Activated CD4-positive, alpha-beta T cell treated with anti-CD3 and anti-CD28 coated beads, Interleukin-2, Interleukin-6, amounts not matched to agents 100 ng/mL and 50 ng/mL, durations not matched to agents 16 hours and 8 hours (primary cell): ENCODE data around the gene PIK3R1.
"Not testable (repeated sequence)": the region's sequence is repeated elsewhere in the genome, so short reads cannot be mapped to it uniquely, and the experiment has no call there.

Experiments used
- DNase-seq: peaks from one replicate; pipeline ENCODE4 v3.0.0-alpha.2; 2020

The PIK3R1 gene

DNA sequence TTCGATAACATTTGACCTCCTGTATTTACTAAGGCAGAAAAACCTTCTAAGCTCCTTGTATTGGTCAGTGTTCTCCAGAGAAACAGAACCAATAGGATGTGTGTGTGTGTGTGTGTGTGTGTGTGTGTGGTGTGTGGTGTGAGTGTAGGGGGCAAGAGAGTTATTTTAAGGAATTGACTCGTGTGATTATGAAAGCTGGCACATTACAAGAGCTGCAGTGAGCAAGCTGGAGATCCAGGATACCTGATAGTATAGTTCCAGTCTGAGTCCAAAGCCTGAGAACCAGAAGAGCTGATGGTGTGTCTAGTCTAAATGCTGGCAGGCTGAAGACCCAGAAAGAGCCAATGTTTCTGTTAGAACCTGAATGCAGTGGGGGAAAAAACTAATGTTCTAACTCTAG is 21.2 kb upstream of the PIK3R1 start:
- no peak for DNase-seq

DNA sequence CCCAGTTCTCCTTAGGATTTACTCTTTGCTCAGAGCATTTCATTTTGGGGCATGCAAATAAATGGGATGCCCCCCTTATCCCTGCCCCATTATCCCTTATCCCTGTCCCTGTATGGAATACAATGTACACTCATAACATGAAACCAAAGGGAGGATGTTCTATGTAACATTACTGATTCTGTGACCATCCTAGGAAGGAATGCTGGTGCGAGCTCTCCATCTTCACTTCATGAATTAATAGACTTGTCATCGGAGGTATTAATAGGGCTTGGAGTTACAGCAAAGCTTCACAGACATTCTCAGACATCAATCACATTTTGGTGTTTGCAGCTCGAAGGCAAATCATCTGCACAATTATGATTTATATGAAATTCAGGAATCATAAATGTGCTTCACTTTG is 20.4 kb upstream of the PIK3R1 start:
- DNase-seq, result no peak

DNA sequence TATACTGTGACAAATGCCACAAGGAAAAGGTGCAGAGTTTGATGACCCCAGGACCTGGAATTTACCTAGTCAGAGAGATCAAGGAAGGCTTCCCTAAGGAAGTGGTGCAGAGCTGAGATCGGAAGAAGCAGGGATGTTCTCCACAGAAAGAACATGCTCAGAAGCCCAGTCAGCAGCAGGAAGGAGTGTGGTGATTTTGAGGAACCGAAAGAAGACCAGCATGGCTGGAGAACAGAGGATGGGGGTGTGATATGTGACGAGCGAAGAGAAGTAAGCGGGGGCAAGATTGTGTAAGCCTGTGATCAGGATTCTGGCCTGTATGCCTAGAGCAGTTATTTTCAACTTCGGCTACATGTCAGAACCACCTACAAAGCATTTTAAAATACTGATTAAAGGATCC is 18.7 kb upstream of the PIK3R1 start:
- DNase-seq, result no peak

DNA sequence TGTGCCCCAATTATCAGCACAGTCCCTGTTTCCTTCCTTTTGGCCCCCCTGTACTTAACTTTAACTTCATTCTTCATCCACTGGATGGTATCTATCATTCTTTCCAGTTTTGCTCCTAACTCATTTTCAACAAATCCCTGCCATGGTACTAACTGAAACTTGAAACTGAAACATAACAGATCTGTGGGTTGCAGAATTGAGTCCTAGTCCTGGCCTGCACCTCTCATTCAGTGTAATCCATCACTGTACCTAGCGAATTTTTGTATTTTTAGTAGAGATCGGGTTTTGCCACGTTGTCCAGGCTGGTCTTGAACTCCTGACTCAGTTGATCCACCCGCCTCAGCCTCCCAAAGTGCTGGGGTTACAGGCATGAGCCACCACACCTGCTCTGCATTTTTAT is 15.3 kb upstream of the PIK3R1 start:
- peak; percentile 11 for DNase-seq

DNA sequence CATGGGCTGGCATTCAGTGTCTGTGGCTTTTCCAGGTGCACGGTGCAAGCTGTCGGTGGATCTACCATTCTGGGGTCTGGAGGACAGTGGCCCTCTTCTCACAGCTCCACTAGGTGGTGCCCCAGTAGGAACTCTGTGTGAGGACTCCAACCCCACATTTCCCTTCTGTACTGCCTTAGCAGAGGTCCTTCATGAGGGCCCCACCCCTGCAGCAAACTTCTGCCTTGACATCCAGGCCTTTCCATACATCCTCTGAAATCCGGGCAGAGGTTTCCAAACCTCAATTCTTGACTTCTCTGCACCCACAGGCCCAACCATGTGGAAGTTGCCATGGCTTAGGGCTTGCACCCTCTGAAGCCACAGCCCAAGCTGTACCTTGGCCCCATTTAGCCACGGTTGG is 4.9 kb upstream of the PIK3R1 start:
- not testable (repeated sequence) for DNase-seq

DNA sequence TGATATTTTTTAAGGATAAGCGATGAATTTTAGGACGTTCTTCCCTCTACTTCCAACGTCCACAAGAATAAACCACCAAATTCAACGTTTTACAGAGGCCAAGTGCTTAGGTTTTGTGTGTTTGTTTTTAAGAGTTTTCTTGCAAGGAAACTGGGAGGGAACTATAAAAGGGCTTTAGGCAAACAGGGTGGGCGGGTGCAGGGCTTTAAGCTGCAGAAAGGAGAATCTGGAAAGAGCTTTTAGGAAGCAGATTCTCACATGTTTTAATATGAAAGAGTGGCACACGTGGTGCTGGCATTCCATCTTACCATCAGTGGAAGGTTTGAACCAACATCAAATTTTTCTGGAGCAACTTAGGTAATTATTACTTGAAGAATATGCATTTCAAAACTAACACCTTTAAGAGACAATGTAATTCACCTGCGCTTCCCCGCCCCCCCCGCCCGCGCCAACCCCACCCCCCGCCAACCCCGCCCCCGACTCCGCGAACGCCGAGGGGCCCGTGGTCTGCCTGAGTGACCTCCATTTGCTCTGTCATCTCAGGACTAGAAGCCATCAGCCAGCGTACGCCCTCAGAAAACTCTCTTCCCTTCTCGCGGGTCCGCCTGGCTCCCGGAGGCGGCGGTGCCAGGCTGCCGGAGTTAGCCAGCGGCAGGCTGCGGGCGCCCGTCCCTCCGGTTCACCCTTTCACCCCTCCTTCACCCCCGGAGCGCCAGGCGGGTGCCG is 911 bp upstream of the PIK3R1 start:
- no peak for DNase-seq

DNA sequence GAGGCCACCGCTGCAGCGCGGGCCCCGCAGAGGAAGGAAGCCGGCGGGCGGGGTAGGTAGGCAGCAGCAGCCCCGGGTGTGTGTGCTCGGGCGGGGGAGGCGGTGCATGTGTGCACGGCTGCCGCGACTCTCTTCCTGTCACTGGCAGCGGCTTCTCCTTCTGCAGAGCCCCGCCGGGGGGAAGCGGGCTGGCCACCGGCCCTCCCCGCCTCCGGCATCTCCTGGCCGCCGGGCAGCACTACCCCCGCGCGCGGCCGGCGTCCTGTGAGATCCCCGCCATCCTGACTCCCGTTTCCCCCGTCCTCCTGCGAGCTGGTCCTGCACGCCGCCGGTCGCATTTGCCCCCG is 315 bp downstream of the PIK3R1 start:
- no peak for DNase-seq

DNA sequence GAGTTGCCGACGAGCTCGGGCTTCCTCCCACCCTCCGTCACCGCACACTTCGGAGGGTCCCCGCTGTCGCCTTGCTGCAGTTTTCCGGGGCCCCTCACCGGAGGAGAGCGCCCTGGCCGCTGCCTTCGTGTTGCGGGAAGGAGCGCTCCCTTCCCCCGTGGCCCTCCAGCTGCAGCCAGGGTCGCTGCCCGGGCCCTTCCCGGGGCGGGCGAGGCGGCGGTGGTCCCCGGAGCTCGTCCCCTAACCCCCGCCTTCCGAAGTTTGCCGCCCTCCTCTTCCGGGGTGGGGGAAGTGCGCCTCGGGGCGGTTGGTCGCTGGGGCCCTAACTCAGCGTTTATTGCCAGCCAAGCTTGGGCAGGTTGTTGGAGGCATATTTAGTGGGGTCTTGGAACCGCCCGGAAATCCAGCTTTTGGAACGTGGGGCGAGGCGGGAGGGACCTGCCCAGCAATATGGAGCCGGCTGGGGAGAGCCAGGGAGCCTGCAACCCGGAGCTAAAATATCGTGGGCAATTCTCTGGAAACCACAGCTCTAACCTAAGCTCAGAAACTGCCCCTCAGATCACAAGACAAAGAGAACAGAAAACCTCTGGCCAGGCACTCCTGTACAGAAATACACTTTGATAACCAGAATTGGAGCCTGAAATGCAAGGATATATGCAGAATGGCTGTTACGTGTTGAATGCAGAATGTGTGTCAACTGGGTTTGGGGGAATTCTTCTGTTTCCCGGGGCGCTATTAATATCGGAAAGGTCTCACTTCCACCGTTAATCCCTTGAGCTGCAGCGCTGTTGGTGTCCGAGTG is 890 bp downstream of the PIK3R1 start:
- DNase-seq, result peak; percentile 76

DNA sequence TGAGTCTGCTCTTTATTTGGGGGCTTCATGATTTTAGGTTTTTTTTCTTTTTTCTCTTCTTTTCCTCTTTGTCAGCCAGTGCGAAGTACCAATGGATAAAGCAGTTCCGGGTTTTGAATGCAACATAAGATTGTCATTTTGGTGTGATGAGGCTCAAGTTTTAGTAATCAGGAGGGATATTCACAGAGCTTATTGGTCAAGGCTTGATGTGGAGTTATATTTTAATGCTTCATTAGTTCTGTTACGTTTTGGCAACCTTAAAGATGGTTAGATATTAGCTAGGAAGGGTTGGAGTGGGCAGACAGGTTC is 1.4 kb downstream of the PIK3R1 start:
- no peak for DNase-seq

DNA sequence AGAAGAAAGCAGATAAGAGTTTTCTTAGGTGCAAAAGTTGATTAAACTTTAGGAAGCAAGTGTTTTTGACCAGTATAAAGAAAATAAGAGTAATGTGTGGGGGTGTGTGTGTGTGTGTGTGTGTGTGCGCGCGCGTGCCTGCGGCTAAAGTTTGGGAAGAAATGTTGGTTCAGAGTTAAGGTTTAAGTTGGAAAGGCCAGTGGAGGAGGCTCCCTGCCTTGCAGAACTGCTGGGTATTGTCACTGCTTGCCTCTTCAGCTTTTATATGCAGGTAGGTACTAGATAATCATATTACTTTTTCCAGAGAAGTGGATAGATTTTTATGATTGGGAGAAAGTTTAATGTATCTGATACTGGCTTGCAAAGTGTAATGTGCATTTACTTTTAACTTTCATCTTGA is 2.0 kb downstream of the PIK3R1 start:
- DNase-seq, result no peak

DNA sequence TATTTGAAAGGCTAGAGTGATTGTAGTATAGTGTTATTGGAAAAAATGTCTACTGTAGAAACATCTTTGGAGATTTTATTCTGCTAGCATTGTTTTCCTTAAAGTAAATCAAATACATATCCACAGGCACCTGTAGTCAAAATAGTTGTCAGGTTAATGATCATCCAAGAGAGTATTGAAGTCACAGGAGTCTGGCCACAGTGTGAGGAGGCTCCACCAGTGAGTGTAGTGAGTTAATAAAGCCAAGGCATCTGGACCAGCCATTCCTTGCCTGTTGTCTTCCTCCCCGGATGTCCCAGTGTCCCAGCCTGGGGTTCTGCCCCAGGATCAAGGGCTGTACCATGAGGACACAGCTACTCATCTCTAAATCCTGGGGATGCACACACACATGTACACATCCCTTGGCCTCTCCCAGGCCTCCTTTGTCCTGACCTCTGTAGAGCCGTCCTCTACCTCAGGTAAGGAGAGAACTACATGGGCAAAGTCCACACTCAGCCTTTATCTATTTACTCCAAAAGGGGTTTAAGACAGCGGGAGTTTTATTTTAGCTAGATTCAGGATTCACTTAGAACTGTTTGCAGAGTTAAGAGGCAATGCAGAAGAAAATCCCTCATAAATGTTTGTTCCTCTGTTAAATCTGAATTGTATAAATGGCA is 3.7 kb downstream of the PIK3R1 start:
- DNase-seq, result no peak

DNA sequence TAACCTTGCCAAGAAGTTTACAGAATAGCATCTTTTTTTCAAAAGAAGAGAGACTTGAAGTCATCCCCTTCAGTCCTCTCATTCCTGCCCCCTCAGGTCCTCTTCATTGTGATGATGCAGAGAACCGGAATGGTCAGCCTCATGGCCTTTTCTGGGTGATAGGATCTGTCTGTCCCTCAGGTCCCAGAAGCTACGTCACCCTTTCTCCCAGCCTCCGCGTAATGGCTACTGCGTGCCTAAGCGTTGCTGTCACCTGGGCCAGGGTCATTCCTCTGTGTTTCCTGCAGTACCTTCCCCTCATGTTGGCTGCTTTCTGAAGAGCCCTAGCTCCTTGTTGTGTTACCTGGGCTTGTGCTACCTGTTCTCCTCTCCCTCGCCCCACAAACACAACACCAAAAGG is 4.7 kb downstream of the PIK3R1 start:
- no peak for DNase-seq

DNA sequence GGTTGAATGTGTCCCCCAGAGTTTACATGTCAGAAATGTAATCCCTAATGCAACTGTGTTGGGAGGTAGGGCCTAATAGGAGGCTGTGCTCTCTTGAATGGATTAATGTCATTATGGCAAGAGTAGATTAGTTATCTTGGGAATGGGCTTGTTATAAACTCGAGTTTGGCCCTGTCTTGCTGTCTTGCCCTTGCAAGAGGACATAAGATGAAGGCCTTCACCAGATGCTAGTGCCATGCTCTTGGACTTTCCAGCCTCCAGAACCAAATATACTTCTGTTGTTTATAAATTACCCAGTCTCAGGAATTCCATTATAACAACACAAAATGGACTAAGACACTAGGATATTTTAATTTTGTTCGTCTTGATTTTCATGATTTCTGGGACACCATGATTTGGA is 5.4 kb downstream of the PIK3R1 start:
- DNase-seq, result no peak

DNA sequence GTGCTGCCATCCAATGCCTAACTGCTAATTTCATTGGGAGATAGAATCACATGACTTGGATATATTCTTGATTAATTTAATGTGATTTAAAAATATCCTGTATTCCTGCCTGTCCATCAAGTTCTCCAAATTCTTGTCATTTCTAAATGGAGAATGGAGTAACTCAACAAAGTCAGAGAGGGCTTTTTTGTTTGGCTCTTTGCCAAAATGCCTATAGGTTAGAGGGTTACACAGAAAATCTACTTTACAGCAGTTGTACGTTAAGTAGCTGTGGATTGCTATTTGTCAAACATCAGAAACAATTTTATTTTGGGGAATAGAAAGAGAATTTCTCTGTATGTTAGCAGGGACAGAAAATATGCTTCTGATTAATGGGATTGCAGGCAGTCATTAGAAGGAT is 5.9 kb downstream of the PIK3R1 start:
- no peak for DNase-seq

DNA sequence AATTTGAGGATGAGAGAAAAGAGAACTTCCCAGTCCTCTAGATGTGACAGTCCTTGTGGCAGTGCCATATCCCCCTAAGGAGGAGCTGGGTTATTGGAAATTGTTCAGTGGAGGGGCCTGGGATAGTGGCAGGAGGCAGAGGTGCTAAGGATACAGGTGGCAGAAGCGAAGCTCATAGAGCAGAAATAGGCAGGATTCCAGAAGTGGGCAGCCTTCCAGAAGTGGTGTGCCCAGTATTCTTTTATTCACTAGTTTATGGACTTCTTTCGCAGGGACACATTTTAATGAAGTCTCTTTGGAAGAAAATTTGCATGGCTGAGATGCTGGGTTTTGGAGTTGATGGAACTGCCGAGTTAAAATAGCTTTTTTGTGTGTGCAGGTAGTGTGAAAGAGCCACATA is 6.8 kb downstream of the PIK3R1 start:
- no peak for DNase-seq

DNA sequence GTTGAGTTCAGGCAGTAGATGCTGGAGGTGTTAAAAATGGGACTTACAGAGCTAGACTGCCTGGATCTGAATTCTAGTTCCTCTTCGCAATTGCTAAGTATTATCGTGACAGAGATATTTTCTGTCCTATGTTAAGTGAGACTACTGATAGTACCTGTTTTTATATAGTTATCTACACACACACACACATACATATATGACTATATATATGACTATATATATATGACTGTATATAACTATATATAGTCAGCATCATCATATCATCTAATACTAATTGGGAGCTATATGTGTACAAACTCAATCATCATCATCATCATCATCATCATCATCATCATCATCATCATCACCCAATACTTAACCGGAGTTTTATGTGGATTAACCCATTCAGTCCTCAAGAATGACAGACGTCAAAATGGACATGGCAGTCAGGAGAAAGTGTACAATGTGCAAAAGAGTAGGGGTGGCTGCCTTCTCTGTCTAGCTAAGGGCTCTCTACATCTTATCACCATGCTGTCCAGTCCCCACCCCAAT is 7.3 kb downstream of the PIK3R1 start:
- no peak for DNase-seq

DNA sequence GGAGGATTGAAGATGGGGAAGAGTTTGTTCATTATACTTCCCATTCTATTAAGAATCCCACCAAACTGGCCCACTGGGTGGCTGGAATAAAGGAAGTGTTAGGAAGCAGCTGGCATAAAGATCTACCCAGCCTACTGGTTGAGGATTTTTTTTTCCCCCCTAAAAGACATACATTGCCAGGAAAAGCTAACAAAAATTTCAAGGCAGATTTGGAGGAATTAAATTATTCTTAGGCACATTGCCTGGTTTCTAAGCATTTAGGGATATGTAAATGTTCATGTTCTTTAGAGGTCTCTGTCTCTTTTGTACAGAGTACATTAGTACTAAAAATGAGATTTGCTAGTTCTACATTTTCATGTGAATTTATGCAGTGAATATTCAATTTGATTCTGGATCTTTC is 8.3 kb downstream of the PIK3R1 start:
- no peak for DNase-seq

DNA sequence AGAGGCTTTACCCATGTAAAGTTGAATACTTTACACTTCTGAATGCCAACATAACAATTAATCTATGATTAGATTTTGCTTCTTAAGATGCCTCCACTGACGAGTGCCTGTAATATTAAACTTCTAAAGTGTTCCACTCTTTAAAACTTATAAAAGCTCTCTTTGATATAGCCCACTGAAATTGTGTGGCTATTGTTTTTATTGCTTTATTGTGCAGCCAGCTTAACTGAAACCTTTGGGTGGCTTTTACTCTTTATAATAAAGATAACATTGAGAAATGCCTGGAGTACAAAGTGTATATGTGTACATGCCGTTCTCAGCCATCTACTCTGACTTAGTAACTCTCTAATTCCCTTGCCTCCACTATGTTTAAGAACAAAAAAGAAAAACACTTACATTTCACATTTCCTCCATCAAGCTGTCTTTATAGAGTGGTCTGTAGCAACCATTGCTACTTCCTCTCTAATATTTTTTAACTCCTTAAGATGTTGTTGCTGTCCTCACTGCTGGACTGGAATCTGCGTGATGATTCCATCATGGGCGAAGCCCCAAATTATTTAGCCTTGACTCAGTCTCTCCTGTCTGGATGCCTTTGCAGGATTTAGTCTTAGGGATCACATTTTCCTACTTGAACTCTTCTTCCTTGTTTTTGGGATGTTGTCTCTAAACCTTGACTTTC is 9.1 kb downstream of the PIK3R1 start:
- no peak for DNase-seq

DNA sequence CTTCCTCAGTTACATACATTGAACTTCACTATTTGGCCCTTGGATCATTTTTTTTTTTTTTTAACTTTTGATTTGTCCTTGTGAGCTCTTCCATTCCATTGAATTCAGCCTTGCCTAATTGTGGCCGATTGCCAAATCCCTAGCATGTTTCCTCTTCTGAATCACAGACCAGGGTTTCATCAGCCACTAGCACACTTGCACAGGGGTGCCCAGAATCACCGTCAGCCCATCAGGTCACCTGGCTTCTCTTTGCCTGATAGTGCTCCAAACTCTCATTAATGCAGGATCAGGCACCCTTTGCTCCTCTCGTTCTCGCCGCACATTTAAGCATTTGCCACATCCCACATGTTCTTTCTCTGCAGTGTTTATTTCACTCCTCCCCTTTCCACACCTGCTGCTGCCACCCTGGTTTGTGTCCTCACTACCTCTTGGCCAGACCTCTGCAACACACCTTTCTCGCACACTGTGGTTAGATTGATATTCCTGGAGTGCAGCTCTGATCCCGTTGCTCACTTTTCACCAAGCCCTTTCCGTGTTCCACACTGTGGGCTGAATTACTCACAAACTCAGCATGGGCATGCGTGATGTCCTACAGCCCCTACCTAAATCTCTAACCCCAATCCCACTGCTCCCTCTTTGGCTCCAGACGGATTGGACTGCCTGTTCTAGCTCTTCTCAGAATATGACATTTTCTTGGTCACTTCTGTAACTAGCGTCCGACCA is 9.8 kb downstream of the PIK3R1 start:
- DNase-seq, result no peak

DNA sequence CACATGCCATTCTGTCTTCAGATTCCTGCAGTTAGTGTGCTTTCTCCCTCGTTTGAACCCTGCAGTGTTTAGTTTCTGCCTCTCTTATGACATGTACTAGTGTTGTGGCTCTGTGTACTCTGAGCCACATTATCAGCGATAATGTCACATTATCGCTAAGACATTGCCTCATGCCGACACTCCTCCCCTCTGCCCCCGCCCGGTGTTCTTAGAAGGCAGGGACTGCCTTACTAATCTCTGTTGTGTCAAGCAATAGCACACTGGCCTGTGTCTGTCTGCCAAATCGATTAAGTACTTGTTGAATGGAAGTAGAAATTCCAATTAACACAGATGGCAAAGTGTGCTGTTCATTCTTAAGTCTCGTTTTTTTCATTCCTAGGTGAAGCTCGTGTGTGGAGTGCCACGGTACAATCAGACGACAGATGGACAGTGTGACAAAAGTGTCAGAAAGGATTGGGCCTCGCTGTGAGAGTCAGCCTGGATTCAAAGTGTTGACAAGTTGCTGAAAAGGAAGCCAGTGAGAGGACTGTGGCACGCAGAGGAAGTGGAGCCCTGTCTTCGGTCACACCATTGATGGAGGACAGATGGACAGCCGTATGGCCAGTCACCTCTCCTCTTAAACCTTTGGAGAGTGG is 10.5 kb downstream of the PIK3R1 start:
- DNase-seq, result no peak

DNA sequence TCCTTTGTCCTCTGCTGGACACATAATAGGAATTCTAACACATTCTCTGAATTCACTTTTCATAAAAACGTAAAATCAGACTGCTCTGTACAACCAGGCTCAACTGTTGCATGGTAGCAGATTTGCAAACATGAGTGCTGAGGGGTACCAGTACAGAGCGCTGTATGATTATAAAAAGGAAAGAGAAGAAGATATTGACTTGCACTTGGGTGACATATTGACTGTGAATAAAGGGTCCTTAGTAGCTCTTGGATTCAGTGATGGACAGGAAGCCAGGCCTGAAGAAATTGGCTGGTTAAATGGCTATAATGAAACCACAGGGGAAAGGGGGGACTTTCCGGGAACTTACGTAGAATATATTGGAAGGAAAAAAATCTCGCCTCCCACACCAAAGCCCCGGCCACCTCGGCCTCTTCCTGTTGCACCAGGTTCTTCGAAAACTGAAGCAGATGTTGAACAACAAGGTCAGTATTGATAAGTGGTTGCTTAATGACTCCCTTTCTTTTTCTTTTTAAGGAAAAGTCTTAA is 11.1 kb downstream of the PIK3R1 start:
- no peak for DNase-seq

DNA sequence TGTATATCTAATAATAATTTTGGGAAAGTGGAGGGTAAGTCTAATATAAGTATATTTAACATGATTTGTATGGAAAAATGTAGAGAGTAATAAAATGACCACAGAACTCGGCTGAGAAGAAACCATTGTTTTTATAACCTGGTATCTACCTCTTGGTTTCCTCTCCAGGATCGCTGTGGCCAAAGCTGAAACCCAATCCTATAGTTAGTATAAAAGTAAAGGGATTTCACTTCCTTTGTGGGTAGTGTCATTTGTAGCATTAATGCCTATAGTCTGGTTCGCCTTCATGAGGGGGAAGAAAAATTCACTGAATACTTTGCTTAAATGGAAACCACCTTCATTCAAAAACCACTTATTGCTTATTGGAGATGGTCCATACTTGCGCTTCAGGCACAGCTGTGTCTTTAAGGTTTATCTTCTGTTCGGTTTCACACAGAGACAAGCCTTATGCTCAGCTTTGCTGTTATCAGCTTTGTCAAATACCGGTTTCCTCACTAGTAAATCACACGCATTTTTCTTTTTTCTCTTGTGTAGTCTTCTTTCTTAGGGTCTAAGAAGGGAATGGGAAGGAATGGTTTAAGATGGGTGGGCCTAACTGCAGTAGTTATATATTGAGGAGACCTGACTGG is 12.1 kb downstream of the PIK3R1 start:
- no peak for DNase-seq
